ENCODE data around the gene THSD4. TPM values are rescaled to one million over a fixed set of nuclear protein-coding genes. Genes with fewer than 3 reads are reported as not detected.

THSD4 gene
- total RNA-seq, 1 experiment from 2014 or later: 29.0 TPM

- Histone ChIP-seq H3K27me3 (ENCODE audit: low read length) (no peaks in the 10 kb centered on the region), H3K9ac (ENCODE audit: low read length) (no peak overlapping the region)
- no peak for TF ChIP-seq EZH2 (IDR thresholded peaks at IDR 0.05; ENCODE audit: low read length, unreplicated experiment)
- TF ChIP-seq, protein P1, sequence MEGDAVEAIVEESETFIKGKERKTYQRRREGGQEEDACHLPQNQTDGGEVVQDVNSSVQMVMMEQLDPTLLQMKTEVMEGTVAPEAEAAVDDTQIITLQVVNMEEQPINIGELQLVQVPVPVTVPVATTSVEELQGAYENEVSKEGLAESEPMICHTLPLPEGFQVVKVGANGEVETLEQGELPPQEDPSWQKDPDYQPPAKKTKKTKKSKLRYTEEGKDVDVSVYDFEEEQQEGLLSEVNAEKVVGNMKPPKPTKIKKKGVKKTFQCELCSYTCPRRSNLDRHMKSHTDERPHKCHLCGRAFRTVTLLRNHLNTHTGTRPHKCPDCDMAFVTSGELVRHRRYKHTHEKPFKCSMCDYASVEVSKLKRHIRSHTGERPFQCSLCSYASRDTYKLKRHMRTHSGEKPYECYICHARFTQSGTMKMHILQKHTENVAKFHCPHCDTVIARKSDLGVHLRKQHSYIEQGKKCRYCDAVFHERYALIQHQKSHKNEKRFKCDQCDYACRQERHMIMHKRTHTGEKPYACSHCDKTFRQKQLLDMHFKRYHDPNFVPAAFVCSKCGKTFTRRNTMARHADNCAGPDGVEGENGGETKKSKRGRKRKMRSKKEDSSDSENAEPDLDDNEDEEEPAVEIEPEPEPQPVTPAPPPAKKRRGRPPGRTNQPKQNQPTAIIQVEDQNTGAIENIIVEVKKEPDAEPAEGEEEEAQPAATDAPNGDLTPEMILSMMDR (conservative IDR thresholded peaks at IDR 0.05; ENCODE audit: low read depth, low read length): no peak
- no peak for TF ChIP-seq EZH2phosphoT487 (IDR thresholded peaks at IDR 0.05; ENCODE audit: borderline replicate concordance, low read length)
Measured at GRCh38 chr15:71218272-71218805, 103.1 kb downstream of the THSD4 start.

DNA sequence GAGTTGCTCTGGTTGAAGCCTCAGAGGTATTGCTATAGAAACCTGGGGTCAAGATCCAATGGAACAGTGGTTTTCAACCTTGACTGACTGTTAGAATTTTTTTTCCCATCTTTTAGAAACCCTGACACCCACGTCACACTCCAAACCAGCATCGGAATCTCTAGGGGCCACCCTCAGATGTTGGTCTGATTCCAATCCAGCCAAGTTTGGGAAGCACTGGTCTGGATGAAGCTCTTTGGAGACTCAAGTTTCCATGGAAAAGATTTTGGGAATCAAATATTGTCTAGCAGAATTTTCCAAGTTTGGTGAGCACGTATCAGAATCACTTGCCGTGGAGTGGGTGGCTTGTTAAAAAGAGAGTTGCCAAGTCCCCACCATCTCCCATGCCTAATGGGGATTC lies 103.8 kb downstream of the THSD4 start:
- TF ChIP-seq, protein P1 (conservative IDR thresholded peaks at IDR 0.05; ENCODE audit: low read depth, low read length): no peak
- TF ChIP-seq EZH2phosphoT487 (IDR thresholded peaks at IDR 0.05; ENCODE audit: borderline replicate concordance, low read length) (no peak), EZH2 (IDR thresholded peaks at IDR 0.05; ENCODE audit: low read length, unreplicated experiment) (no peak)
- Histone ChIP-seq H3K4me2 (ENCODE audit: low read length) (no peak overlapping the region), H3K27me3 (ENCODE audit: low read length) (no peaks in the 10 kb centered on the region), H3K79me2 (ENCODE audit: low read length) (no peaks in the 10 kb centered on the region), H3K4me3 (ENCODE audit: low read length) (no peak overlapping the region), H3K9me3 (ENCODE audit: low read length) (no peaks in the 10 kb centered on the region), H2AFZ (ENCODE audit: low read length) (no peak overlapping the region), H3K9me2 (replicated peaks; ENCODE audit: low read length) (no peaks in the 10 kb centered on the region), H3F3A (ENCODE audit: low read length, unreplicated experiment) (no peaks in the 10 kb centered on the region), H3K36me3 (ENCODE audit: low read depth, low read length) (peaks cover 17% of the 10 kb centered on the region), H3K9ac (ENCODE audit: low read length) (no peak overlapping the region), H3K4me1 (ENCODE audit: insufficient read depth, low read length) (no peaks in the 10 kb centered on the region), H4K20me1 (ENCODE audit: low read length) (no peaks in the 10 kb centered on the region), H3K27ac (ENCODE audit: low read length) (no peak overlapping the region)
- intact Hi-C loops (cut with micrococcal nuclease): no loop called here
- ATAC-seq (no peak), DNase-seq (no peak)
- ChIA-PET CTCF (no interaction called here), POLR2A (ENCODE audit: unreplicated experiment) (no interaction called here)
- no TSS peak for BruUV-seq (replicated peaks)

More at GRCh38 chr15:71218272-71218805, 103.1 kb downstream of the THSD4 start:
- Histone ChIP-seq H3F3A (ENCODE audit: low read length, unreplicated experiment) (no peaks in the 10 kb centered on the region), H3K36me3 (ENCODE audit: low read depth, low read length) (peaks cover 22% of the 10 kb centered on the region), H3K79me2 (ENCODE audit: low read length) (no peaks in the 10 kb centered on the region), H3K9me2 (replicated peaks; ENCODE audit: low read length) (no peaks in the 10 kb centered on the region), H3K27ac (ENCODE audit: low read length) (no peak overlapping the region), H3K4me3 (ENCODE audit: low read length) (no peak overlapping the region), H4K20me1 (ENCODE audit: low read length) (no peaks in the 10 kb centered on the region), H3K4me2 (ENCODE audit: low read length) (no peak overlapping the region), H3K9me3 (ENCODE audit: low read length) (no peaks in the 10 kb centered on the region), H3K4me1 (ENCODE audit: insufficient read depth, low read length) (no peaks in the 10 kb centered on the region), H2AFZ (ENCODE audit: low read length) (no peak overlapping the region)
- BruUV-seq (replicated peaks): no TSS peak
- ChIA-PET CTCF (no interaction called here), POLR2A (ENCODE audit: unreplicated experiment) (no interaction called here)
- DNase-seq (no peak), ATAC-seq (no peak; the same call in 1 of the 2 replicates)
- intact Hi-C loops (cut with micrococcal nuclease): no loop called here

- Histone ChIP-seq H2AFZ (ENCODE audit: low read length) (no peak overlapping the region), H3K4me1 (ENCODE audit: insufficient read depth, low read length) (no peaks in the 10 kb centered on the region), H3K4me3 (ENCODE audit: low read length) (no peak overlapping the region), H4K20me1 (ENCODE audit: low read length) (no peaks in the 10 kb centered on the region), H3K9me3 (ENCODE audit: low read length) (no peaks in the 10 kb centered on the region), H3K9me2 (replicated peaks; ENCODE audit: low read length) (no peaks in the 10 kb centered on the region), H3K27ac (ENCODE audit: low read length) (no peak overlapping the region), H3K9ac (ENCODE audit: low read length) (no peak overlapping the region), H3K36me3 (ENCODE audit: low read depth, low read length) (peaks cover 17% of the 10 kb centered on the region), H3K4me2 (ENCODE audit: low read length) (no peak overlapping the region), H3K27me3 (ENCODE audit: low read length) (no peaks in the 10 kb centered on the region), H3K79me2 (ENCODE audit: low read length) (no peaks in the 10 kb centered on the region), H3F3A (ENCODE audit: low read length, unreplicated experiment) (no peaks in the 10 kb centered on the region)
- DNase-seq: no peak
- CTCF ChIA-PET: no interaction called here
- intact Hi-C loops (cut with micrococcal nuclease): no loop called here
- TF ChIP-seq EZH2phosphoT487 (IDR thresholded peaks at IDR 0.05; ENCODE audit: borderline replicate concordance, low read length) (no peak), EZH2 (IDR thresholded peaks at IDR 0.05; ENCODE audit: low read length, unreplicated experiment) (no peak)
- TF ChIP-seq, protein P1 (conservative IDR thresholded peaks at IDR 0.05; ENCODE audit: low read depth, low read length): no peak
- BruUV-seq (replicated peaks): no TSS peak
- no peak for ATAC-seq
- POLR2A ChIA-PET (ENCODE audit: unreplicated experiment): no interaction called here
Measured at GRCh38 chr15:71219645-71220044, 104.4 kb downstream of the THSD4 start.
